H7 (cell line): ENCODE data around the gene CNGB1. TPM values are rescaled to one million over a fixed set of nuclear protein-coding genes. Genes with fewer than 3 reads are reported as not detected.
"Not testable (repeated sequence)": the region's sequence is repeated elsewhere in the genome, so short reads cannot be mapped to it uniquely, and the experiment has no call there.

Source experiments
- DNase-seq: peaks from one replicate; pipeline ENCODE4 v3.0.0; 2012
- H3K27me3 ChIP-seq: 2 replicates; pipeline ENCODE4 v1.6.0; 2011; ENCODE audit warnings: mild to moderate bottlenecking, low read length; ENCODE audit not compliant: control insufficient read depth, insufficient read depth
- H3K36me3 ChIP-seq: replicated peaks from 2 replicates; pipeline ENCODE4 v1.5.1; 2011; ENCODE audit warnings: low read length; ENCODE audit not compliant: control insufficient read depth, insufficient read depth
- H3K4me3 ChIP-seq: 2 replicates; pipeline ENCODE4 v1.5.1; 2011; ENCODE audit warnings: low read depth, mild to moderate bottlenecking, control low read depth, low read length, moderate library complexity; ENCODE audit not compliant: insufficient read depth
- total RNA-seq: library from RNA; depleted of rRNA; stranded (reverse); fragments of >200 nt; shearing (Covaris generic); gene quantifications from 2 replicates; pipeline ENCODE4 v1.2.3, GENCODE V29; 2014

The CNGB1 gene
- total RNA-seq, 1 experiment from 2014 or later = not detected

DNA sequence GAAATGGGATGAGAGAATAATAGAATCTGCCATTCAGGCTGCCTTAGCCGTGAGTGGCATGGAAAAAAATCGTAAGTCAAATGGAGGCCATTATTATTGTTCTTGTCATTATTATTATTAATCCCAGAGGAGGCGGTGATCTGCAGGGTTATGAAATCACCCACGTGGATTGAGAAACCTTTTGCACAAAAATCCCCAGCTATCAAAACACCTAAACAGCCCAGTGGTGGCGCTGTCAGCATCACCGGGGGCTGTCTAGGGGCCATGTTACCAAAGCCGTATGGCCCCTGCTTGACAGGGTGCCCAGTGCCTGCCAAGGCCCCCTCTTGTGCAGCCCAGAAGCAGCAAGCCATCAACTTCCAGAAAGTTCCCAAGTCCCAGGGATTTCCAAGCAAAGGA lies 25.2 kb downstream of the CNGB1 start:
- no peaks in the 10 kb centered on the region for H3K27me3 ChIP-seq
- H3K4me3 ChIP-seq = no peak overlapping the region
- DNase-seq = peak; percentile 66
- H3K36me3 ChIP-seq = no peaks in the 10 kb centered on the region

DNA sequence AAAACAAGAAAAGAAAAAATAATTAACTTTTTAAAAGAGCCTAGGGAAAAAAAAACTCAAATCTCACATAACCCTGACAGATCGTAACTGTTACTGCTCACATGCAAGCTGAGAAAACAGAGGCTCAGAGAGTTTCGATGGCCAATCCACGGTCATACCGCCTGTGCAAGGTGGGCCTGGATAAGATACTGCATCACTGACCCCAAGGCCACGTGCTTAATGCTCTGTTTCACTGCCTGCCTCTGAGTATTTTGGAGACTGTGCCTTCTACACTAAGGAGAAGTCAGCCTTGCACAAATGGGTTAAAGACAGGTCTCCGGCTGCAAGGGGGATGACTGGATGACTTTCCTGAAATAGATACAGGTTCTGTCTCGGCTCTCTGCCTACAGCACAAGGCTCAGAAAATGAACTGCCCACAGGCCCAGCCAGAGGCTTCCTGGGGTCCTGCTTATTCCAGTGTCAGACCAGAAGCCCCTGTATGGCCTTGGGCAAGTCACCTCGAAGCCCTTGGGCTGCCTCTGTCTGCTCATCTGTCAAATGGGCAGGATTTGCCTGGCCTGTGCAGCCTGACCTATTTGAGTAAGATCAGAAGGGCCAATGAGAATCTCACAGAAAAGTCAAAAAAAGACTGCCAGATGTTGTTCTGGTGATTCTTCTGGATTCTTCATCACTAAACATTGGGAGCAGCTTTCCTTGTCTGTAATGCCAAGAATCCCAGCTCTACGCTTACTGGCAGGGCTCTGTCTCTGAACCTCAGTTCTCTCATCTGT lies 25.8 kb downstream of the CNGB1 start:
- H3K4me3 ChIP-seq = no peak overlapping the region
- H3K27me3 ChIP-seq = no peaks in the 10 kb centered on the region
- H3K36me3 ChIP-seq = no peaks in the 10 kb centered on the region
- no peak for DNase-seq

DNA sequence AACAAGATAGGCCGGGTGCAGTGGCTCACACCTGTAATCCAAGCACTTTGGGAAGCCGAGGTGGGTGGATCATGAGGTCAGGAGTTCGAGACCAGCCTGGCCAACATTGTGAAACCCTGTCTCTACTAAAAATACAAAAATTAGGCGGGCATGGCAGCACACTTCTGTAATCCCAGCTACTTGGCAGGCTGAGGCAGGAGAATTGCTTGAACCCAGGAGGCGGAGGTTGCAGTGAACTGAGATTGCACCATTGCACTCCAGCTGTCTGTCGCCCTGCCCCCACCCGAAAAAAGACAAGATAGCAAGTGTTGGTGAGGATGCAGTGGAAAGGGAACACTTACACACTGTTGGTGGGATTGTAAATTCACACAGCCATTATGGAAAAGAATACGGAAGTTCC lies 27.5 kb downstream of the CNGB1 start:
- not testable (repeated sequence) for H3K4me3 ChIP-seq, DNase-seq, H3K36me3 ChIP-seq, H3K27me3 ChIP-seq

DNA sequence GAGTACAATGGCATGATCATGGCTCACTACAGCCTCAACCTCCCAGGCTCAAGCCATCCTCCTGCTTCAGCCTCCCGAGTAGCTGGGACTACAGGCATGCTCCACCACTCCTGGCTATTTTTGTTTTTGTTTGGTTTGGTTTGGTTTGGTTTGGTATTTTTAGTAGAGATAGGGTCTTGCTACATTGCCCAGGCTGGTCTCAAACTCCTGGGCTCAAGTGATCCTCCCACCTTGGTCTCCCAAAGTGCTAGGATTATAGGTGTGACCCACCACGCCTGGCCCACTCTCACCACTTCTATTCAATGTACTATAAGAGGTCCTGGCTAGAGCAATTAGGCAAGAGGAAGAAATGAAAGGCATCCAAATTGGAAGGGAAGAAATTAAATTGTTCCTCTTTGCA lies 29.0 kb downstream of the CNGB1 start:
- not testable (repeated sequence) for H3K36me3 ChIP-seq, H3K27me3 ChIP-seq, H3K4me3 ChIP-seq, DNase-seq

DNA sequence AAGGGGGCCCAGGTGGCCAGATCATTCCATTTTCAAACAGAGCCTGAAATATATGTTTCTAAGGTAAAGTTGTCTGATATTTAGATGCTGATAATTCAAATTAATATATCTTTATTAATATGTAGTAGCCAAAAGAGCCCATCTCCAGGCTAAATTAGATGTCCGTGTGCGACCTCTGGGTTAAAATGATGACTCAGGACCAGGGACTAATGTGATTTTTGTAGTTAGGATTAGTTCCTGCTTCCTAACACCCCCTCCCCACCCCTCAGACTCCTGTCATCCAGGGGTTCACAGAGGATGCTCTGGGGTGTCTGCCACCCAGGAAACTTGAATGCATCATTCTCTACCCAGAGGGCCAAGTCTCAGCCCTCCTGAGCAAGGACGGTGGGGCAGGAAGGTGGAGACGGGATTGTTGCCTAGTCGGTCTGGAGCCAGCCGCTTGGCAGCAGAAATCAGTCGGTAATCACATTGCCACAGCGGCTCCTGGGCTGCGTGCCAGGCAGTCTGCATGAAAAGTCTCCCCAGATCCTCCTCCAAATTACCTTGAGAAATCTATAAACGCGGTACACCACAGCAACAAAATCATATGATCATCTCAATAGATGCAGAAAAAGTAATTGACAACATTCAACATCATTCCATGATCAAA lies 29.8 kb downstream of the CNGB1 start:
- DNase-seq = no peak

DNA sequence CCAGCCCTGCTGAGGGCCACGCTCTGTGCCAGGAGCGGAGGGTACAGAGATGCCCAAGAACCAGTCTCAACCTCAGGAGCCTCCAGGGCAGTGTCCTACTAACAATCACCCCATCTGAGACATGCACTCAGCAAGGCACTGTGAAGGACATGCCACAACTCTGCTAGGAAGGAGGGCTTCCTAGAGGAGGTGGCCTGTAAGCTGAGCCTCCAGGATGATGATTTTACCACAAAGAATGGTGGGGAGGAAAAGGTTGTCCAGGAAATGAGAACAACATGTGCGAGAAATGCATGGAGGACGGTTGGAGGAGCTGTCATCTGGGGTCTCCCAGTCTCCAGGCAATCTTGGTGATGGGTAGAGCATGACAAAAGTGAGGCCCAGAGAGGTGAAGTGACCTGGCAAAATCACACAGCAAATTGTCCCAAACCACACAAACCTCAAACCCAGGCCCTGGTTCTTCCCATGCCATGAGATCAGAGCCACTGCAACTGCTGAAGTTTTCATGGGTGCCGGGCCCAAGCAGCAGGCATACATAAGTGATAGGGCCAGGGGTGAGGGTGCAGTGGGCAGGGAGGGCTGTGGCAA lies 30.5 kb downstream of the CNGB1 start:
- DNase-seq = no peak
- Histone ChIP-seq H3K4me3 (no peak overlapping the region), H3K36me3 (no peaks in the 10 kb centered on the region), H3K27me3 (no peaks in the 10 kb centered on the region)

More for the DNA sequence above, 29.8 kb downstream of the CNGB1 start:
- no peak overlapping the region for H3K4me3 ChIP-seq
- H3K36me3 ChIP-seq = no peaks in the 10 kb centered on the region
- H3K27me3 ChIP-seq = no peaks in the 10 kb centered on the region

GRCh38 chr16:57939872-57940224 lies 31.1 kb downstream of the CNGB1 start:
- H3K36me3 ChIP-seq = no peaks in the 10 kb centered on the region
- no peak for DNase-seq
- no peaks in the 10 kb centered on the region for H3K27me3 ChIP-seq
- H3K4me3 ChIP-seq = no peak overlapping the region

DNA sequence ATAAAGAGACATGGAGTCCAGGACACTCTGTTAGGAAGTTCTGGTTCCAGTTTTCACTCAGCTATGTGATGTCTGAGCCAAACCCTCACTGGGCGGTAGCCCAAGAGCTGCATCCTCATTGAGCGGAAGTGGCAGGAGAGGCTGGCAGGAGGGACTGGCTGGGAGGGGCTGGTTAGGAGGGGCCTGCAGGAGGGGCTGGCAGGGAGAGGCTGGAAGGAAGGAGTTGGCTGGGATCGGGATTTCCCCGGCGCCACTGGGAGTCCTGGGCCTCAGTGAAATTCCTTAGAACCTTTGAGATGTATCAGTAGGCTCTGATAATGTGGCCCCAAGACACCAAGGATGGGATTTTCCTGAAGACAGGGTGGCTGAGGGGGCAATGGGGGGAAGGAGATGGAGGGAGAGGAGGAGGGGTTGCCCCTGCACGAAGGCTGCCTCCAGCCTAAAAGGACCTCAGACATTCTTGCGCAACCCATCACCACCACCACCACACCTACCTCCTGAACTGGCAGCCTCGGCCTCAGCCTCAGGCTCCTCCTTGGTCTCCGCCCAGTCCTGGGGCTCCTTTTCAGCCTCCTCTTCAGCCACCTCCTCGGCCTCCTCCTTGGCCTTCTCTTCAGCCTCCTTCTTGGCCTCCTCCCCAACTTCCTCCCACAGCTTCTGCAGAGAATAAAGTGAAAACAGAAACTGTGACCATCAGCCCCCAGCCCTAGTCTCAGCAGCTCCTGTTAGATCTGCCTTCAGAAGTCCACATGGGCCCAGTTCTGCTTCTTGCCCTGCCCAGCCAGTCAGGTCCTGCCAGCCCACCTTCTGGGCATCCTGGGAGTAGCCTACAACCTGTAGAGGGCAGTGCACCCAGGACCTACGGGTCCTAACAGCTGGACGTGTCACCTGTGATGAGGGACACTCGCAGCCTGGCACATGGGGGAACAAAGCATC lies 31.7 kb downstream of the CNGB1 start:
- H3K27me3 ChIP-seq = no peaks in the 10 kb centered on the region
- no peaks in the 10 kb centered on the region for H3K36me3 ChIP-seq
- H3K4me3 ChIP-seq = no peak overlapping the region
- DNase-seq = peak; percentile 64

- no peak for DNase-seq
- Histone ChIP-seq H3K27me3 (no peaks in the 10 kb centered on the region), H3K36me3 (no peaks in the 10 kb centered on the region), H3K4me3 (no peak overlapping the region)
These were observed 32.4 kb downstream of the CNGB1 start for GRCh38 chr16:57938484-57938883.

GRCh38 chr16:57937861-57938260 lies 33.1 kb downstream of the CNGB1 start:
- Histone ChIP-seq H3K27me3 (no peaks in the 10 kb centered on the region), H3K36me3 (no peaks in the 10 kb centered on the region), H3K4me3 (no peak overlapping the region)
- DNase-seq = no peak

DNA sequence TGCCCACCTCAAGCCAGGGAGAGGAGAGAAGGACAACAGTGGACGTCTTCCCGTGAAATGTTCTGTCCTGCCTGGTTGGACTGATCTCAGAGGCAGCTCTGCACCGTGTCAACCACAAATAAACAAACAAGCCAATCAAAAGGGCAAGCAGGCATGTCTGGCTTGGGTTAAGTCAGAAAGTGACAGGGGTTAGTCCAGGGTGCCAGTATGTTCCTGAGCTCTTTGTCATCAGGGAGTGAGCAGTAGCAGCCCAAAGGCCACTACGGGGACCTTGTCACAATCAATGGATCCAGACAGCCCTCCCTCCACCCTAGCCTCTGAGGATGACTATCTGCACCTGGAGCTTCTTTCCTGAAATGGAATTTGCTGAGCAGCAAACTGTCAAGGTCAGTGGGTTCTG lies 35.0 kb downstream of the CNGB1 start:
- H3K36me3 ChIP-seq = no peaks in the 10 kb centered on the region
- DNase-seq = no peak
- H3K27me3 ChIP-seq = no peaks in the 10 kb centered on the region
- H3K4me3 ChIP-seq = no peak overlapping the region

- H3K36me3 ChIP-seq = no peaks in the 10 kb centered on the region
- H3K27me3 ChIP-seq = no peaks in the 10 kb centered on the region
- no peak overlapping the region for H3K4me3 ChIP-seq
- DNase-seq = no peak
These were observed 40.4 kb downstream of the CNGB1 start for GRCh38 chr16:57930533-57930932.

- DNase-seq = no peak
- Histone ChIP-seq H3K36me3 (no peaks in the 10 kb centered on the region), H3K4me3 (no peak overlapping the region), H3K27me3 (no peaks in the 10 kb centered on the region)
These were observed 41.7 kb downstream of the CNGB1 start for GRCh38 chr16:57929250-57929649.

GRCh38 chr16:57926041-57926440 lies 44.9 kb downstream of the CNGB1 start:
- H3K4me3 ChIP-seq = no peak overlapping the region
- no peaks in the 10 kb centered on the region for H3K36me3 ChIP-seq
- H3K27me3 ChIP-seq = no peaks in the 10 kb centered on the region
- DNase-seq = no peak
